GM10847 (cell line): Measurements from ENCODE around the gene PRKCZ.

Experiments used
- POLR2A ChIP-seq: IDR thresholded peaks from 2 replicates; pipeline ENCODE4 v1.6.1; 2011; ENCODE audit not compliant: insufficient read length; ENCODE audit errors: extremely low read depth

PRKCZ gene

DNA sequence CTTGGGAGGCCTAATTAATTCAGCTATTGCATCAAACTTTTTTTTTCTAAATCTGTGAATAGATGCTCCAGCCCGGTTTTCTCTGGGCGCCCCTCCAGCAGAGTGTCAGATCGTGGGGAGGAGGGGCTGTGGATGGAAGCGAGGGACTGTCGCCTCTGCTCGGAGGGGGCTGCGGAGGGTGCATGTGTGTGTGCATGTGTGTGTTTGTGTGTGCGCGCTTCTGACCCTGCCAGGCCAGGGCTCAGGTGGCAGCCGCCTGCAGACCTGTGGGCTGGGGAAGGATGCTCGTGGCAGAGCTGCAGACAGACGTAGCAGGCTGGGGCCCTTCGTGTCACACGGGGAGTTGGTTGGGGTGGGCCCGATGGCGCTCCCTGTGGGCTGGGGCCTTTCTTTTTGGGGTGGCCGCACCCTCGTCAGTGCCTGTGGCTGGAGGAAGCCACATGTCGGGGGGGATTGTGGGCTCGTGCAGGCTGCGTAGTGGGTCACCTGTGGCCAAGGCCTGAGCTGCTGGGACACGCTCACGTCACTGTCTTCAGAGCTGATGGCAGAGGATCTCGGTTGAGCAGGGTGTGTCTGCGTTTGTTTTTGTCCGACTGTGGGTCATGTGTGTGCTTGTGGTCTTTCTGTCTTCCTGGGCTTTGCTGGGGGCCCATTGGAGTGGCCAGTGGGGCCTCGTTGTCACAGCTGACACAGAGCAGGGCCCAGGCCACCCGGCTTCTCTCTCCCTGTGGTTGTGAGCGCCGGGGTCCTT is 180.7 kb downstream of the PRKCZ start:
- no peak for TF ChIP-seq POLR2A

DNA sequence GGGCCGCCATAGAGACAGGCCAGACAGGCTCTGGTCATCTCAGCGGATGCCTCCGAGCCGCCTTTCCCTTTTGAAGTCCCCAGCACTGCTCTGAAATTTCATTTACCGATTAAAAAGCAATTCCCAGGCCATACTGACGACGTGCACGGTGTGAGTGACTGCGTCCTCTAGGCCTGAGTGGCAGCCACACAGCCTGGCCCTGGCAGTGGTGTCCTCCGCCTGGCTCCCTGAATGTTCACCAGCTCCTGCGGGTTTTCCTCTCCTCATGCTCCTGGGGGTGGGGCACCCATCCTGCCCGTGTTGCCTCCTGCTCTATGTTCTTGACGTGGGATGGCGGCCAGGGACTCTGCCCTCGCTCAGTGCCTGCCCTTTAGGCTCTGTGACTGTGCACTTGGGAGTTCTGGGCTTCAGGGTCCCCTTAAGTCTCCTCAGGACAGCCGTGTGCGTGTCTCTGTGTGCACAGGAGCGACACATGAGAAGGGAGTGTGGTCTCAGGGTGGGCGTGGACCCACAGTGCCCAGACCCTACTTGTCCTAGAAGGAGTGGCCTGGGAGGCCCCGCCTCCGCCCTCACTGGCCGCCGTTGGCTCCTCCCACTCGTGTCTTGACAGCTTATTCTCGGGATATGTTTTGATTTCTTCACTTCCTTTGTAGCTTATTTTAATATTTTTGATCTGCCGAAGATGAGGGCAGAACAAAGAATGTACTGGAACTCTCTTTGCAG is 181.5 kb downstream of the PRKCZ start:
- no peak for TF ChIP-seq POLR2A

DNA sequence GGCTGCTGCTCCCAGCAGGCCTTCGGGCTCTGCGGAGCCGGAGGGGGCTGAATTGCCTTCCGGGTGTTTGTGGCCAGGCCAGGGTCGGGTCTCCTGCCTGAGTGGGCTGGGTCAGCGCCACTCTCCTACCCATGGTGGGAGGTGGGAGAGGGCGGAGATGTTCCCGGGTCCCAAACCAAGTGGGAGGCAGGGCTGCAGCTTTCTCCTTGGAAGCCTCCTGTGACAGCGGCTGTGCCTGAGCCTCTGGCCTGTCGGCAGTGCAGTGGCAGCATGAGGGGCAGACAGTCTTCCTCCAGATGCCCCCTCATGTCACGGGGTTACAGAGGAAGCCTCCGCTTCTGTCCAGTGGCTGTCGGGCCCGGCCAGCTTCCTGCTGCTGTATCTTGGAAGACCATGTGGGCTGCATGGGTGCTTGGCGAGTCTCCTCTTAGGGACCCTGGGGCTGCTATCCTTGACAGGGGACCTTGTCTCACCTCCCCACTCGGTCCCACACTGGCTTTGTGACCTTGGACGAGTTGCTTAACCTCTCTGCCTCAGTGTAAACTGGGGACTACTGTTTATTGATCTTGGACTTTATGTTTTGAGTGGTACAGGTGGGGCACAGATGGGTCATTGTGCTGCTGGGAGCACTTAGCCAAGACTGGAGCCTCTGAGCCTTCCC is 182.2 kb downstream of the PRKCZ start:
- TF ChIP-seq POLR2A, result no peak

GRCh38 chr1:2232916-2233438 is 182.8 kb downstream of the PRKCZ start:
- TF ChIP-seq POLR2A, result no peak

- no peak for TF ChIP-seq POLR2A
These were observed 183.3 kb downstream of the PRKCZ start for GRCh38 chr1:2233468-2233867.

- TF ChIP-seq POLR2A, result no peak
These were observed 184.0 kb downstream of the PRKCZ start for GRCh38 chr1:2233997-2234761.

DNA sequence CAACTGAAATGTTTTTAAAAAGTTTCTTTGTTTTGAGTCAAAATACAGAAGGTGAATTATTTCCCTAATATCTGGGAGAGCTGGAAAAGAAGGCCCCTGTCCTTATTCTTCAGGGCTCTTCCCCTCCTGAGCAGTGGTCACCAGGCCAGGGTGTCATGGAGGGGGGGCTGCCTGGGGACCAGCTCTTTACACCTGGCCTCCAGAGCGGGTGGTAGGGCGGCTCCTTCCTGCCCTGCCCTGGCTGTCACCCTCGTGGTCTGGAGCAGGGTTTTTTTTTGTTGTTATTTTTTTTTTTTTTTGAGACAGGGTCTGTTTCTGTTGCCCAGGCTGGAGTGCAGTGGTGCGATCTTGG is 184.5 kb downstream of the PRKCZ start:
- TF ChIP-seq POLR2A, result no peak
